AG04449 (cell line): Measurements from ENCODE around the gene NCR2.

Experiments used
- CTCF ChIA-PET: fragments of 350-600 bp; formaldehyde crosslinking; extraction: SDS; loops from one replicate; lab custom pipeline; 2021; ENCODE audit warnings: antibody characterized with exemption; lab: Yijun Ruan, JAX
- POLR2A ChIA-PET: fragments of 400-600, 350-600 bp; formaldehyde crosslinking; extraction: SDS; loops from one replicate; lab custom pipeline; 2020; ENCODE audit warnings: antibody characterized with exemption, inconsistent platforms; lab: Yijun Ruan, JAX
- DNase-seq: peaks from one replicate; pipeline ENCODE4 v3.0.0-alpha.2; 2010; ENCODE audit warnings: low read depth, low spot score
- H3K4me3 ChIP-seq: 2 replicates; pipeline ENCODE4 v1.5.1; 2011; ENCODE audit warnings: low read depth, mild to moderate bottlenecking, control low read depth, low read length
- TF ChIP-seq, protein P1 (sequence below): IDR thresholded peaks from one replicate; pipeline ENCODE4 v1.5.1; 2011; ENCODE audit warnings: mild to moderate bottlenecking, moderate library complexity, low read length, control low read depth, inconsistent platforms; ENCODE audit not compliant: insufficient read depth; ENCODE audit errors: missing control alignments

Gene NCR2

DNA sequence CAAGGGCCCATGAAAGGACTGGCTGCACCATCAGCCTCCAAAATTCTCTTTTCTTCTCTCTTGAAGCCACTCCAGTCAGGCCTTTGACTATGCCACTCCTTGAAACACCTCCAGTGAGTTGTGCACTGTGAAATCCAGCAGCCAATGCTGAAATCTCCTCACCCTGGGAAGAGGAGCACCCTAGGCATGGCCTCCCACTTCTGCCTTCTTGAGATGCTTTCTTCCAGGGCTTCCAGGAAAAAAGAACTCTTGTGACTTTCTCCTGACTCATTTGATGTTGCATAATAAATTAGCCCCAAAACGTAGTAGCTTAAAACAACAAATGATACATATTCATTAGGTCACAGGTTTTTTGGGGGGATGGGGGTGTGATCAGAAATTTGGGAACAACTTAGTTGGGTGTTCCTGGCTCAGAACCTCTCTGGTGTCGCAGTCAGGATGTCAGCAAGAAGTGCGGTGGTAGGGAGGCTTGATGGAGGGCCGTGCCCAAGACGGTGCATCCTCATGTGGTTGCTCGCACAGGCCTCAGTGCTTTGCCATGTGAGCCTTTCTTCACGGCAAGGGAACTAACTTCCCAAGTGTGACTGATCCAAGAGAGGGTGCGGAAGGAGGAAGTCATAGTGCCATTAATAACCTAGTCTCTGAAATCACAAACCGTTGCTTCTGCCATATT is 12.1 kb downstream of the NCR2 start:
- ChIA-PET POLR2A (no interaction called here), CTCF (interaction anchor here (4.6 kb wide), 1 partner anchor 20 kb away, joined by 24 read pairs; no protein-coding TSS in a partner anchor)
- no peak for DNase-seq
- H3K4me3 ChIP-seq: no peak overlapping the region
- TF ChIP-seq, protein P1, sequence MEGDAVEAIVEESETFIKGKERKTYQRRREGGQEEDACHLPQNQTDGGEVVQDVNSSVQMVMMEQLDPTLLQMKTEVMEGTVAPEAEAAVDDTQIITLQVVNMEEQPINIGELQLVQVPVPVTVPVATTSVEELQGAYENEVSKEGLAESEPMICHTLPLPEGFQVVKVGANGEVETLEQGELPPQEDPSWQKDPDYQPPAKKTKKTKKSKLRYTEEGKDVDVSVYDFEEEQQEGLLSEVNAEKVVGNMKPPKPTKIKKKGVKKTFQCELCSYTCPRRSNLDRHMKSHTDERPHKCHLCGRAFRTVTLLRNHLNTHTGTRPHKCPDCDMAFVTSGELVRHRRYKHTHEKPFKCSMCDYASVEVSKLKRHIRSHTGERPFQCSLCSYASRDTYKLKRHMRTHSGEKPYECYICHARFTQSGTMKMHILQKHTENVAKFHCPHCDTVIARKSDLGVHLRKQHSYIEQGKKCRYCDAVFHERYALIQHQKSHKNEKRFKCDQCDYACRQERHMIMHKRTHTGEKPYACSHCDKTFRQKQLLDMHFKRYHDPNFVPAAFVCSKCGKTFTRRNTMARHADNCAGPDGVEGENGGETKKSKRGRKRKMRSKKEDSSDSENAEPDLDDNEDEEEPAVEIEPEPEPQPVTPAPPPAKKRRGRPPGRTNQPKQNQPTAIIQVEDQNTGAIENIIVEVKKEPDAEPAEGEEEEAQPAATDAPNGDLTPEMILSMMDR: no peak

DNA sequence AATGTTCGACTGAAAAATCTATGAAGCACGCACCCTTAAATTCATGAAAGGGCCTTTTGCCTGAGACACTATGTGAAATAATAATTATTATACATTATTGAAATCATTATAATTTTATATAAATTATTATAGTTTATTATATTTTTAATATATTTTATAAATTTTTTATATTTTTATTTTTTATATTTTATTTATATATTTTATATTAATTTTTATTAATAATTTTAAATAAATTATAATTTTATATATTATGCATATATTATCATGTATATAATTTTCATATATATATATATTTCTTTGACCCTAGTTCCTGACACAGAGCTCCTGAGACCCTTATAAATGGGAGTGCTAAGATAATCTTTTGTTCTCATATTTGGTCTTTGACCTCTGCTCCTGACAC is 13.5 kb downstream of the NCR2 start:
- no peak for DNase-seq
- ChIA-PET POLR2A (no interaction called here), CTCF (interaction anchor here (4.6 kb wide), 1 partner anchor 19 kb away, joined by 24 read pairs; no protein-coding TSS in a partner anchor)
- TF ChIP-seq, protein P1: no peak
- no peak overlapping the region for H3K4me3 ChIP-seq

DNA sequence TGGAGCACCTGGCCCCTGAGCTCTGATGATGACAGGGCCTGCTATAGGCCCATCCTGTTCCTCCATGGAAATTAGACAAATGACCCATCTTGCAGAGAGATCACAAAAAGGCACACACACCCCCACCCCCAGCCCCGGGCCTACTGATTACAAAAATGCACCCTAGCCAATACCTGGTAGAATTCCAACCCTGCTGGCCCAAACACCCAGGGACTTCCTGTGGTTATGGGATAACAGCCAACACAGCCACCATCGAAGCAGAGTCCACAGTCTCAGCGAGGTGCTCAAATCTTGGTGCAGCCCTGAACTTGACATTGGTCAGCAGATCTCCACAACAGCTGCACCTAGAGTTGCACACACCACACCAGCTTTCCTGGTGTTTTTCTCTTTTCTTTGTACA is 17.0 kb downstream of the NCR2 start:
- POLR2A ChIA-PET: no interaction called here
- H3K4me3 ChIP-seq: no peak overlapping the region
- CTCF ChIA-PET: interaction anchor here (1.4 kb wide), 1 partner anchor 13 kb away, joined by 3 read pairs; no protein-coding TSS in a partner anchor
- TF ChIP-seq, protein P1: no peak
- no peak for DNase-seq

DNA sequence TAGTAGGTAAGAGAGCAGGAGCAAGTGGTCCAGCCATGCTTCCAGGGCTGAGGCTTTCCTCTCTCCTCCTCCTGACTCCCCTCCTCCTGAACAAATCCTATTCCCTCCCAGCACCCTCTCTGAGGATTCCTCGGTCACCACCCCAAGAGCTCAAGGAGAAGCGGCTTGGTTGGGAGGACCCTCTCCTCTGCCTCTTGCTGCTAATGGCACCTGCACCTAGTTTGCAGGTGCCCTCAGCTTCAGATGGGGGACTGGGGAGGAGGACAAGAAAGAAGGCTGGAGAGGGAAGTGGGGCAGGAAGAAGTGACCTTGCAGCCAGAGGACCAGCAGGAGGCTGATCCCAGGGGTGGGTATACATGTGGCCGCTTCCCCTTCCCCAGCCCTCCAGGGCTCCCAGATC is 17.5 kb downstream of the NCR2 start:
- TF ChIP-seq, protein P1: no peak
- no peak for DNase-seq
- ChIA-PET POLR2A (no interaction called here), CTCF (interaction anchor here (1.1 to 1.4 kb wide), 2 partner anchors 12 to 15 kb away, joined by 3 to 9 read pairs; no protein-coding TSS in a partner anchor)
- no peak overlapping the region for H3K4me3 ChIP-seq

- H3K4me3 ChIP-seq: no peak overlapping the region
- DNase-seq: no peak
- TF ChIP-seq, protein P1: no peak
- CTCF ChIA-PET: interaction anchor here (1.1 to 1.4 kb wide), 2 partner anchors 12 to 15 kb away, joined by 3 to 9 read pairs; no protein-coding TSS in a partner anchor
- POLR2A ChIA-PET: no interaction called here
These were observed 17.9 kb downstream of the NCR2 start for GRCh38 chr6:41353333-41353732.

DNA sequence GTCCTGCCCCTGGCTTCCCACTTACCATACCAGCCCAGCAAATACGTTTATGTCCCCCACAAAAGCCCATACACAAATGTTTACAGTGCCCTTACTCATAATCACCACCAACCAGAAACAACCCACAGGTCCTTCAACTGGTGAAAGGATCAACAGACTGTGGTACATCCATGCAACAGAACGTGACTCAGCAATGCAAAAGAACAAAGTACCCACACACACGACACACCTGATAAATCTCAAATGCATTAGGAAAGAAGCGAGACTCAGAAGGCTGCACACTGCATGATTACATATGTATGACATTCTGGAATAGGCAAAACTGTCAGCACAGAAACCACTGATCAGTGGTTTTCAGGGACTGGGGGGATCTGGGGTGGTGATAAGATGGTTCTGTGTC is 20.5 kb downstream of the NCR2 start:
- DNase-seq: no peak
- ChIA-PET CTCF (interaction anchor here (2.0 kb wide), 1 partner anchor 12 kb away, joined by 16 read pairs; no protein-coding TSS in a partner anchor), POLR2A (no interaction called here)
- TF ChIP-seq, protein P1: no peak
- H3K4me3 ChIP-seq: no peak overlapping the region
